ENCODE data around the gene COX6B2.

The COX6B2 gene

GRCh38 chr19:55383279-55384130 is 29.0 kb upstream of the COX6B2 start:
- DNase-seq, result peak in 1 of 2 experiments; percentile 64

- no peak for DNase-seq
Measured at GRCh38 chr19:55382522-55383054, 28.1 kb upstream of the COX6B2 start.

GRCh38 chr19:55382013-55382412 is 27.5 kb upstream of the COX6B2 start:
- DNase-seq, result no peak

GRCh38 chr19:55379174-55379573 is 24.7 kb upstream of the COX6B2 start:
- DNase-seq, result no peak

GRCh38 chr19:55377356-55378131 is 23.0 kb upstream of the COX6B2 start:
- DNase-seq, result no peak

- DNase-seq, result no peak
Measured at GRCh38 chr19:55376241-55376933, 21.9 kb upstream of the COX6B2 start, which contains the start of gene TMEM190. Gene TMEM190, plus strand, starts transcription at chr19:55376826. Its CDS starts 28 bp downstream, at chr19:55376854.

GRCh38 chr19:55373993-55374757 is 19.7 kb upstream of the COX6B2 start:
- DNase-seq, result no peak

- no peak for DNase-seq
Measured at GRCh38 chr19:55373306-55373992, 18.9 kb upstream of the COX6B2 start.

- DNase-seq, result no peak
Measured at GRCh38 chr19:55372316-55373081, 18.0 kb upstream of the COX6B2 start.

- DNase-seq, result no peak
Measured at GRCh38 chr19:55370305-55370988, 15.9 kb upstream of the COX6B2 start, which contains the start of gene IL11. Gene IL11, minus strand, starts transcription at chr19:55370463. Its CDS starts 153 bp downstream, at chr19:55370310.

- DNase-seq, result no peak
Measured at GRCh38 chr19:55369653-55370304, 15.3 kb upstream of the COX6B2 start.

GRCh38 chr19:55368701-55369563 is 14.4 kb upstream of the COX6B2 start:
- DNase-seq, result no peak

- DNase-seq, result no peak
Measured at GRCh38 chr19:55368106-55368505, 13.6 kb upstream of the COX6B2 start.

GRCh38 chr19:55366790-55367189 is 12.3 kb upstream of the COX6B2 start:
- DNase-seq, result no peak

- DNase-seq, result no peak
Measured at GRCh38 chr19:55365964-55366363, 11.4 kb upstream of the COX6B2 start.

- no peak for DNase-seq
Measured at GRCh38 chr19:55365245-55365644, 10.7 kb upstream of the COX6B2 start.

GRCh38 chr19:55362990-55363716 is 8.6 kb upstream of the COX6B2 start, which contains the start of gene GARIN5B:
Gene GARIN5B, minus strand, starts transcription at chr19:55363260. Its CDS starts 194 bp downstream, at chr19:55363066.
- no peak for DNase-seq

Data from NCI-H446 (cell line).